Endothelial cell (in vitro differentiated cells): Measurements from ENCODE around the gene LIFR. TPM values are rescaled to one million over a fixed set of nuclear protein-coding genes. Genes with fewer than 3 reads are reported as not detected.

Experiments
- DNase-seq: peaks from one replicate; pipeline ENCODE4 v3.0.0; 2021; ENCODE audit warnings: low spot score
- H3K27ac Mint-ChIP-seq: one replicate; pipeline ENCODE4 v1.8.0; 2021; ENCODE audit warnings: mixed read lengths, inconsistent platforms; ENCODE audit not compliant: unreplicated experiment
- H3K27me3 Mint-ChIP-seq: one replicate; pipeline ENCODE4 v1.8.0; 2021; ENCODE audit warnings: mild to moderate bottlenecking, moderate library complexity, mixed read lengths, inconsistent platforms; ENCODE audit not compliant: unreplicated experiment
- H3K36me3 Mint-ChIP-seq: one replicate; pipeline ENCODE4 v1.8.0; 2021; ENCODE audit warnings: mild to moderate bottlenecking, low read depth, mixed read lengths, inconsistent platforms; ENCODE audit not compliant: unreplicated experiment
- H3K4me1 Mint-ChIP-seq: one replicate; pipeline ENCODE4 v1.8.0; 2021; ENCODE audit warnings: mild to moderate bottlenecking, mixed read lengths, inconsistent platforms; ENCODE audit not compliant: unreplicated experiment
- H3K4me3 Mint-ChIP-seq: one replicate; pipeline ENCODE4 v1.8.0; 2021; ENCODE audit warnings: mild to moderate bottlenecking, mixed read lengths, inconsistent platforms; ENCODE audit not compliant: unreplicated experiment
- H3K9me3 Mint-ChIP-seq: one replicate; pipeline ENCODE4 v1.8.0; 2021; ENCODE audit warnings: mixed read lengths, inconsistent platforms; ENCODE audit not compliant: unreplicated experiment
- CTCF ChIP-seq: fragments of 200-600 bp; sonication (generic); IDR thresholded peaks from one replicate; pipeline ENCODE4 v1.5.0; 2021; ENCODE audit warnings: antibody characterized with exemption; ENCODE audit not compliant: unreplicated experiment
- total RNA-seq: library from RNA; stranded (reverse); fragmentation: NEBNext Ultra II Directional; extraction: Animal tissue kit (Norgen Biotek cat#: 25700); gene quantifications from one replicate; pipeline ENCODE4 v1.2.1, GENCODE V29; 2021; ENCODE audit not compliant: unreplicated experiment

LIFR gene
- total RNA-seq, 1 donor from 2014 or later: 96.0 TPM

DNA sequence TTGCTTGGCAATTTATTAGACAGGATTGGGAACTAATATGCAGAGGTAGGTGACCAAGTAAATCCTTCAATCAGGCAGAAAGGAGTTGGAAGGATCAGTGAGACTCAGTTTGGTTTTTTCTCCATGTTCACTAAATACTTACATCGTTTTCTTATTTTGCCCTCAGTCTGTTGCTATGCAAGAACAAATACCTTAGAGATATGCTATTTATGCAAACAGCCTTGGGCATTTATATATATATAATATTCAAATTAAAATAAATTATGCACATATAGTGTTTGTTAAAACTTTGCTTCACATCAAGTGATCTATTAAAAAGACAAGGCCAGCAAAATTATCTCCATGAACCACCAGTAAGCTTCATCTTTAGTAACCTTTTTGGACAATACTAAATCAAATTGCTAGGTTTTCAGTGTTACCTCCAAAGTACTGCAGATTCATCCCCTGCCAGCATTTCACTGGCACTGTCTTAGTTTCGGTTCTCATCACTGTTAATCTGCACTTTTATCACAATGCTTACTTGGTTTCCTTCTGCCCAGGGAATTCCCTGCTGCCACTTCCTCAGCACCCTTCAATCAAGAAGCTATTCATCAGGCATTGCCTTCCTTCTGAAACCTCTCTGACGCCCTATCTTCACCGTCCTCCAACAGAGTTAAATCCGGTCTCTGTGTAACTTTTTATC is 26.0 kb upstream of the LIFR start:
- Mint-ChIP-seq H3K9me3 (no peaks in the 10 kb centered on the region), H3K27ac (no peak overlapping the region), H3K27me3 (no peaks in the 10 kb centered on the region), H3K4me3 (no peak overlapping the region), H3K36me3 (no peaks in the 10 kb centered on the region), H3K4me1 (peaks cover 14% of the 10 kb centered on the region)
- no peak for DNase-seq
- no peak for TF ChIP-seq CTCF

DNA sequence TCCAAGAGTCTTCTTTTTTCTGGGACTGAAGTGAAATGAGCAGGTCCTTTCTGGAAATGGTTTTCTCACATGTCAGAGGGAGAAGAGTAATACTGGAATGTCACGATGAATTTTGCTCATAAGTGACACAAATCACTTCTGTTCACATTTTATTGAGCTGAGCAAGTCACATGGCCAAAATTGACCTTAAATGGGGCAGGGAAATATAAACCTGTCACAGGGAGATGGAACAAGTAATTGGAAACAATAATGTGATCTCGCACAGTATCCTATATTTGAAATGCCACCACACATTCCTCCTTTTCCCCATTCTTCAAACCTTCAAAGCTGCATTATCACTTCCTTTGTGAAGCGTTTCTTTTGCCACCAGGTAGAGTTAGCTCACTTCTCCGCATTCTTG is 25.2 kb upstream of the LIFR start:
- Mint-ChIP-seq H3K36me3 (no peaks in the 10 kb centered on the region), H3K27ac (no peak overlapping the region), H3K27me3 (no peaks in the 10 kb centered on the region), H3K4me3 (no peak overlapping the region), H3K9me3 (no peaks in the 10 kb centered on the region), H3K4me1 (peaks cover 17% of the 10 kb centered on the region)
- no peak for DNase-seq
- TF ChIP-seq CTCF: no peak

DNA sequence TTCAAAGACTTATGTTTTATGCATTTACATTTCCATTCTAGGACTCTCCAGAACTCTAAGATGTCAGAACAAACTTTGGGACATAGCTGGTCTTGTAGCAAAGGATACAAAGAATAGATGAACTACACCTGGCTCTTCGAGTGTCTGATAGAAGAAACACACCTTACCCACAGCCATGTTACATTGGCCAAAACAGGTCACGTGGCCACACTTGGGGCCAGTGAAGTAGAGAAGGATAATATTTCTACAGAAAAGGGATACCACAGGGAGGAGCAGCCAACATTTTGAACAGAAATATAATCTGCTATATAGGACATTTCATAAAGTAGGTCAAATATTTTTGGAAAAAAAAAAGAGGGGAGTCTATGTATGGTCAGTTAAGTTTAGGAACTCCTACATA is 22.7 kb upstream of the LIFR start:
- Mint-ChIP-seq H3K9me3 (no peaks in the 10 kb centered on the region), H3K36me3 (no peaks in the 10 kb centered on the region), H3K27ac (no peak overlapping the region), H3K4me1 (peaks cover 19% of the 10 kb centered on the region), H3K27me3 (peaks cover under 1% of the 10 kb centered on the region), H3K4me3 (no peak overlapping the region)
- DNase-seq: no peak
- TF ChIP-seq CTCF: no peak

DNA sequence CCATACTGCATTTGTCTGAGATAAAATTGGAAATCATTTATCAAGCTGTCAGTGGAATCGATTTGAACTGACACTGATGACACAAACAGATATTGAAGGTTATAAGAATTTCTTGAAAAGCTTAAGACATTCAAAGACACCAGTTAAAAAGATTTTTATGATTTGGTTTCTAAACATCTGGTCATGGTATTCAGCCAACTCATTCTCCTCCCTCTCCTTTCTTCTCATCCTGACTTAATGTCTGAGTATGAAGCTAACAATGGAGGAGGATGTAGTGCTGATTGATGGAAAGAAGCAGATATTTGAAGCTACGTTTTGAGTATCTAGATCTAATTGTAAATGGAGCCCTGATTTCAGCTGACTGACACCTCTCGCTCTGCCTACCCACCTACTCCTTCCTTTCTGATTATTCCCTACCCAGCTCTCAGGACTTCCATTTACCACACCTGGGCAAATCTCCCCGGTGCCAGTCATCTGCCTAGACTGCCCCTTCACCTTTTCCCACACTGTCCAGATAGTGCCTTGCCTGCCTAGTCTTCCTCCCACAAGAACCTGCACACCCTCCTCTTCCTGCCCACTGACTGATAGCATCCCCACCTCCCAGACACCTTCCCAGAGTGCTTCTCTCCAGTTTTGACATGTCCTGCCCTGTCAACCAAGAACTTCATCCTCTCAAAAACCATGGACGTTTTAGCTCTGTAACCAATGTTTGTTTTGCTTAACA is 20.7 kb upstream of the LIFR start:
- no peak for TF ChIP-seq CTCF
- Mint-ChIP-seq H3K9me3 (no peaks in the 10 kb centered on the region), H3K36me3 (no peaks in the 10 kb centered on the region), H3K4me3 (no peak overlapping the region), H3K4me1 (peaks cover 14% of the 10 kb centered on the region), H3K27ac (no peak overlapping the region), H3K27me3 (peaks cover 2% of the 10 kb centered on the region)
- no peak for DNase-seq

- Mint-ChIP-seq H3K9me3 (no peaks in the 10 kb centered on the region), H3K27me3 (peaks cover 2% of the 10 kb centered on the region), H3K4me1 (peaks cover 7% of the 10 kb centered on the region), H3K4me3 (no peak overlapping the region), H3K27ac (no peak overlapping the region), H3K36me3 (no peaks in the 10 kb centered on the region)
- DNase-seq: no peak
- TF ChIP-seq CTCF: no peak
Measured at GRCh38 chr5:38576442-38576841, 20.0 kb upstream of the LIFR start.
